Thyroid gland (tissue), 4 donors: Measurements from ENCODE around the gene ADCY9.
"Not testable (repeated sequence)": the region's sequence is repeated elsewhere in the genome, so short reads cannot be mapped to it uniquely, and the experiment has no call there.

Source experiments
- POLR2A ChIP-seq, 2 donors: fragments of 450-650 bp; IDR thresholded peaks; one replicate each; pipeline ENCODE4 v1.6.1; 2017; ENCODE audit warnings: antibody characterized with exemption in 2 of 2, mild to moderate bottlenecking in 2 of 2, moderate library complexity in 1 of 2
- TF ChIP-seq, protein P1 (sequence below), 6 experiments: fragments of 200-600 bp in 3 of 6; fragments of 450-650 bp in 3 of 6; sonication (generic) in 3 of 6; IDR thresholded peaks; one replicate each; pipeline ENCODE4 v1.5.1; 2016 to 2019; ENCODE audit warnings: antibody characterized with exemption in 6 of 6, mild to moderate bottlenecking in 2 of 6, inconsistent platforms in 1 of 6, moderate library complexity in 1 of 6

DNA sequence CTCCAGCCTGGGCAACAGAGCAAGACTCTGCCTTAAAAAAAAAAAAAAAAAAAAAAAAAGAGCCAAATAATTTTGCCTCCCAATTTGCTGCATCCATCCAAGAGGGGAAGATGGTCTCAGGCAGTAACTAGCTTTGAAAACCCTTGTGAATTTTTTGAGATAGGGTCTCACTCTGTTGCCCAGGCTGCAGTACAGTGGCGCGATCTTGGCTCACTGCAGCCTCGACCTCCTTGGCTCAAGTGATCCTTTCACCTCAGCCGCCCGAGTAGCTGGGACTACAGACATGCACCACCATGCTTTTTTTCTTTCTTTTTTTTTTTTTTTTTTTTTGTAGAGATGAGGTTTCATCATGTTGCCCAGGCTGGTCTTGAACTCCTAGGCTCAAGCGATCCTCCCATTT is 70.7 kb downstream of the ADCY9 start:
- TF ChIP-seq, protein P1, sequence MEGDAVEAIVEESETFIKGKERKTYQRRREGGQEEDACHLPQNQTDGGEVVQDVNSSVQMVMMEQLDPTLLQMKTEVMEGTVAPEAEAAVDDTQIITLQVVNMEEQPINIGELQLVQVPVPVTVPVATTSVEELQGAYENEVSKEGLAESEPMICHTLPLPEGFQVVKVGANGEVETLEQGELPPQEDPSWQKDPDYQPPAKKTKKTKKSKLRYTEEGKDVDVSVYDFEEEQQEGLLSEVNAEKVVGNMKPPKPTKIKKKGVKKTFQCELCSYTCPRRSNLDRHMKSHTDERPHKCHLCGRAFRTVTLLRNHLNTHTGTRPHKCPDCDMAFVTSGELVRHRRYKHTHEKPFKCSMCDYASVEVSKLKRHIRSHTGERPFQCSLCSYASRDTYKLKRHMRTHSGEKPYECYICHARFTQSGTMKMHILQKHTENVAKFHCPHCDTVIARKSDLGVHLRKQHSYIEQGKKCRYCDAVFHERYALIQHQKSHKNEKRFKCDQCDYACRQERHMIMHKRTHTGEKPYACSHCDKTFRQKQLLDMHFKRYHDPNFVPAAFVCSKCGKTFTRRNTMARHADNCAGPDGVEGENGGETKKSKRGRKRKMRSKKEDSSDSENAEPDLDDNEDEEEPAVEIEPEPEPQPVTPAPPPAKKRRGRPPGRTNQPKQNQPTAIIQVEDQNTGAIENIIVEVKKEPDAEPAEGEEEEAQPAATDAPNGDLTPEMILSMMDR (IDR thresholded peaks at IDR 0.05): not testable (repeated sequence)
- not testable (repeated sequence) for TF ChIP-seq POLR2A (IDR thresholded peaks at IDR 0.05)
